ENCODE data around the gene CDC45. TPM values are rescaled to one million over a fixed set of nuclear protein-coding genes. Genes with fewer than 3 reads are reported as not detected.

CDC45 gene
- total RNA-seq, 1 donor from 2014 or later, result 50.7 TPM

GRCh38 chr22:19463008-19463407 lies 16.7 kb upstream of the CDC45 start:
- no peak overlapping the region for H3K27ac Mint-ChIP-seq
- no peaks in the 10 kb centered on the region for H3K27me3 Mint-ChIP-seq (ENCODE audit: insufficient read depth, low read depth)
- Histone ChIP-seq H3K4me2 (no peak overlapping the region), H3K27ac (no peak overlapping the region), H3K9ac (no peak overlapping the region), H2AFZ (replicated peaks) (no peak overlapping the region), H3K27me3 (no peaks in the 10 kb centered on the region), H3K36me3 (no peaks in the 10 kb centered on the region), H4K20me1 (ENCODE audit: low read depth) (peaks cover 11% of the 10 kb centered on the region), H3K4me1 (no peaks in the 10 kb centered on the region), H3K9me3 (ENCODE audit: low read depth) (no peaks in the 10 kb centered on the region), H3F3A (ENCODE audit: low read depth) (no peaks in the 10 kb centered on the region), H3K4me3 (no peak overlapping the region), H3K79me2 (ENCODE audit: low read depth) (no peaks in the 10 kb centered on the region)
- no peaks in the 10 kb centered on the region for H3K9me3 Mint-ChIP-seq
- no peaks in the 10 kb centered on the region for H3K4me1 Mint-ChIP-seq
- TF ChIP-seq EZH2phosphoT487 (IDR thresholded peaks at IDR 0.05) (no peak), EZH2 (IDR thresholded peaks at IDR 0.05) (no peak), CTCF (IDR thresholded peaks at IDR 0.05) (no peak)
- no peak overlapping the region for H3K4me3 Mint-ChIP-seq
- DNase-seq (ENCODE audit: low spot score), result no peak
- peaks cover 13% of the 10 kb centered on the region for H3K36me3 Mint-ChIP-seq

- Mint-ChIP-seq H3K36me3 (peaks cover 13% of the 10 kb centered on the region), H3K4me1 (no peaks in the 10 kb centered on the region), H3K27ac (no peak overlapping the region), H3K4me3 (no peak overlapping the region), H3K9me3 (no peaks in the 10 kb centered on the region), H3K27me3 (ENCODE audit: insufficient read depth, low read depth) (no peaks in the 10 kb centered on the region)
- H3K4me2 ChIP-seq, result no peak overlapping the region
- no peaks in the 10 kb centered on the region for H3K36me3 ChIP-seq
- H3K4me1 ChIP-seq, result no peaks in the 10 kb centered on the region
- no peaks in the 10 kb centered on the region for H3K9me3 ChIP-seq (ENCODE audit: low read depth)
- no peaks in the 10 kb centered on the region for H3K27me3 ChIP-seq
- TF ChIP-seq EZH2 (IDR thresholded peaks at IDR 0.05) (no peak), CTCF (IDR thresholded peaks at IDR 0.05) (no peak)
- no peak overlapping the region for H3K4me3 ChIP-seq
- H2AFZ ChIP-seq (replicated peaks), result no peak overlapping the region
- no peaks in the 10 kb centered on the region for H3F3A ChIP-seq (ENCODE audit: low read depth)
- no peaks in the 10 kb centered on the region for H3K79me2 ChIP-seq (ENCODE audit: low read depth)
- no peak overlapping the region for H3K9ac ChIP-seq
- no peak overlapping the region for H3K27ac ChIP-seq
- no peak for DNase-seq (ENCODE audit: low spot score)
- H4K20me1 ChIP-seq (ENCODE audit: low read depth), result peaks cover 14% of the 10 kb centered on the region
These were observed 15.9 kb upstream of the CDC45 start for GRCh38 chr22:19463491-19464469.

GRCh38 chr22:19464546-19464945 lies 15.2 kb upstream of the CDC45 start:
- Histone ChIP-seq H3K4me1 (no peaks in the 10 kb centered on the region), H3K36me3 (no peaks in the 10 kb centered on the region), H3K9me3 (ENCODE audit: low read depth) (no peaks in the 10 kb centered on the region), H3K79me2 (ENCODE audit: low read depth) (no peaks in the 10 kb centered on the region), H3K9ac (no peak overlapping the region), H3K27ac (no peak overlapping the region), H3K27me3 (no peaks in the 10 kb centered on the region), H2AFZ (replicated peaks) (no peak overlapping the region), H4K20me1 (ENCODE audit: low read depth) (peaks cover 15% of the 10 kb centered on the region), H3K4me2 (no peak overlapping the region), H3F3A (ENCODE audit: low read depth) (no peaks in the 10 kb centered on the region), H3K4me3 (no peak overlapping the region)
- peaks cover 13% of the 10 kb centered on the region for H3K36me3 Mint-ChIP-seq
- no peak overlapping the region for H3K27ac Mint-ChIP-seq
- no peaks in the 10 kb centered on the region for H3K4me1 Mint-ChIP-seq
- DNase-seq (ENCODE audit: low spot score), result peak; percentile 13
- H3K4me3 Mint-ChIP-seq, result no peak overlapping the region
- TF ChIP-seq CTCF (IDR thresholded peaks at IDR 0.05), result no peak
- no peak for TF ChIP-seq EZH2phosphoT487 (IDR thresholded peaks at IDR 0.05)
- TF ChIP-seq EZH2 (IDR thresholded peaks at IDR 0.05), result no peak
- no peaks in the 10 kb centered on the region for H3K9me3 Mint-ChIP-seq
- no peaks in the 10 kb centered on the region for H3K27me3 Mint-ChIP-seq (ENCODE audit: insufficient read depth, low read depth)

Data from neural progenitor cell (in vitro differentiated cells).